ENCODE data around the gene ENG. TPM values are rescaled to one million over a fixed set of nuclear protein-coding genes. Genes with fewer than 3 reads are reported as not detected.

Gene ENG
- total RNA-seq, 1 donor from 2014 or later: 130 TPM

DNA sequence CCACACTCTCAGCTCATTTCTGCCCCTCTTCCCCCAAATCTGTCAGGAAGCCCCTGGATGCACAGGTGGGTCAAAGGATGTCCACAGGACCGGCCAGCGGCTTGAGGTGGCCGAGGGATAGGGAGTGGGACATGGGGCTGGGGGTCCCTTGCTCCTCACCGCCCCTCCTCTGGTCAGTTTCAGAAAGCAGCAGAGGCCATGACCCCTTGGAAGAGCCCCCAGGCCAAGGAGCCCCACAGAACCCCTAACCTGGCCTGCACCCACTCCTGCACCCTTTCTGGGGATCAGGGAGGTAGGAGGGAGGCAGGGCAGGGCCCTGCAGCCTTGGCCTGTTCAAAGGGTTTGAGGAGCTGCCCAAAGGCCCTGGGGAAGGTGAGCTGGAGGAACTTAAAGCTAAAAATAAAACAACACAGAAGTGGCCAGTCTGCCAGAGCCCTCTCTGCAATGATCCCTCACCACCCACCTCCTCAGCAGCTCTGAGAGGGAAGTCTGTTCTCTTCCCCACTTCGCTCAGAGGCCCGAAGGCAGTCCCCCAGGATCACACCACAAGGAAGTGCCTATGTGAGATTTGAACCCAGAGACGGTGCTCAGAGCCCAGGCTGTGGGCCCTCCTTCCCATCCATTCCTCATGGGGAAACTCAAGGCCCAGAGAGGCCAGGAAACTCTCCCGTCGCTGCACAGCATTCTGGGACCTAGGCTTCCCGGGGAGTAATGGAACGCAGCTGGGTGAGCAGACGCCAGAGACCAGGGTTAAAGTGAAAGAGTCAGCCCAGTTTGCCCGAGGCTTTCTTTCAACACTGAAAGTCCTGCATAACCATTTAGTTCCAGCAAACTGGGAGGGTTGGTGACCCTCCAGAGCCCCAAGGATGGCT, 910 bp downstream of the ENG start:
- H3K27ac ChIP-seq: peak overlapping the region; percentile 88
- H3K36me3 ChIP-seq: no peaks in the 10 kb centered on the region
- no peaks in the 10 kb centered on the region for H3K9me3 ChIP-seq
- no peaks in the 10 kb centered on the region for H3K27me3 ChIP-seq
- intact Hi-C loops (cut with DNase I): no loop called here
- DNase-seq (ENCODE audit: extremely low spot score in 2 of 2): no peak
- H3K4me3 ChIP-seq: peak overlapping the region; percentile 65 to 69
- TF ChIP-seq POLR2A (IDR thresholded peaks at IDR 0.05) (no peak), POLR2AphosphoS5 (IDR thresholded peaks at IDR 0.05; ENCODE audit: insufficient read depth in 1 of 2, low read depth in 1 of 2) (no peak)
- TF ChIP-seq, protein P1, sequence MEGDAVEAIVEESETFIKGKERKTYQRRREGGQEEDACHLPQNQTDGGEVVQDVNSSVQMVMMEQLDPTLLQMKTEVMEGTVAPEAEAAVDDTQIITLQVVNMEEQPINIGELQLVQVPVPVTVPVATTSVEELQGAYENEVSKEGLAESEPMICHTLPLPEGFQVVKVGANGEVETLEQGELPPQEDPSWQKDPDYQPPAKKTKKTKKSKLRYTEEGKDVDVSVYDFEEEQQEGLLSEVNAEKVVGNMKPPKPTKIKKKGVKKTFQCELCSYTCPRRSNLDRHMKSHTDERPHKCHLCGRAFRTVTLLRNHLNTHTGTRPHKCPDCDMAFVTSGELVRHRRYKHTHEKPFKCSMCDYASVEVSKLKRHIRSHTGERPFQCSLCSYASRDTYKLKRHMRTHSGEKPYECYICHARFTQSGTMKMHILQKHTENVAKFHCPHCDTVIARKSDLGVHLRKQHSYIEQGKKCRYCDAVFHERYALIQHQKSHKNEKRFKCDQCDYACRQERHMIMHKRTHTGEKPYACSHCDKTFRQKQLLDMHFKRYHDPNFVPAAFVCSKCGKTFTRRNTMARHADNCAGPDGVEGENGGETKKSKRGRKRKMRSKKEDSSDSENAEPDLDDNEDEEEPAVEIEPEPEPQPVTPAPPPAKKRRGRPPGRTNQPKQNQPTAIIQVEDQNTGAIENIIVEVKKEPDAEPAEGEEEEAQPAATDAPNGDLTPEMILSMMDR (IDR thresholded peaks at IDR 0.05): no peak
- H3K4me1 ChIP-seq: peaks cover 53% of the 10 kb centered on the region

DNA sequence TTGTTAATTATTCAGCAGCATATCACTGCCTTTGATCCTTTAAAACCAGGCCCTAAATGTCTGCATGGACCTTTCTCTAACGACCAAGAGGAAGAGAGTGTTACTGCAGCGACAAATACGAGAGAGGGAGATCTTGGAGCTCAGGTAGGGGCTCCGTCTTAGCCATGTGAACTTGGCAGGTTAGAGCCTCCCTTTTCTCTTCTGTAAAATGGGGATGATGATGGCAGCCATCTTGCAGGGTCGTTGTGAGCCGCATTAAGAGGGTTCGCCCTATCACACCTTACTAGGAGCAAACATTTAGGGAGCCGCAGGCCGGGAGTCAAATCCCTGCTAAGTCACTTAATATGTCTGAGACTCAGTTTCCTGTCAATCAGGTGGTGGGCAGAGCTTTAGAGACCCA, 1.6 kb downstream of the ENG start:
- Histone ChIP-seq H3K9me3 (no peaks in the 10 kb centered on the region), H3K36me3 (no peaks in the 10 kb centered on the region), H3K4me3 (peak overlapping the region; percentile 65 to 69), H3K4me1 (peaks cover 46% of the 10 kb centered on the region), H3K27ac (peak overlapping the region; percentile 88), H3K27me3 (no peaks in the 10 kb centered on the region)
- TF ChIP-seq, protein P1 (IDR thresholded peaks at IDR 0.05): no peak
- no peak for TF ChIP-seq POLR2A (IDR thresholded peaks at IDR 0.05)
- no peak for TF ChIP-seq POLR2AphosphoS5 (IDR thresholded peaks at IDR 0.05; ENCODE audit: insufficient read depth in 1 of 2, low read depth in 1 of 2)
- intact Hi-C loops (cut with DNase I): no loop called here
- DNase-seq (ENCODE audit: extremely low spot score in 2 of 2): no peak

DNA sequence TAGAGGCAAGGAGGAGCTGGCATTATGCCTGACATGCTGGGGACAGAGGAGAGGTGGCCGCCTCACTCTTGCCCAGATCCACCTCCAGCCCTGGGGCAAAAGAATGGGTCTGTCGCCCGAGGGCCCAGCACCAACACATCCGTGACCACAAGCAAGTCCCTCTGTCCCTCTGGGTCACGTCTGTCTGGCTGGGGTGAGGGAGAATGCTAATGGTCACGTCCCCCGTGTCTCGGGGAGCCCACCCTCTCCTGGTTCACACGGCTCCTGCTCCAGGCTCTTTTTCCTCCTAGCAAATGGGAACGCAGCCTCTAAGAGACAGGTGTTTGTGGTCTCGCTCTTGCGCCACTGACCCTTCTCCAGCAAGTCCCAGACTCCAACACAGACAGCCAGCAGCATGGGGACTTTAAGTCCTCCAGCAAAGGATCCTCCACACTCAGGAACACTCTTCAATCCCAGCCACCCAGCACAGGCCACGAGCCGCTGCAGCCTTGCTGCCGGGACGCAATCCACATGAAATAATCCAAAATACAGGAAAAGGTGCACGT, 4.1 kb downstream of the ENG start:
- Histone ChIP-seq H3K27me3 (no peaks in the 10 kb centered on the region), H3K27ac (no peak overlapping the region), H3K4me3 (peak overlapping the region in 1 of 2 donors; percentile 65), H3K4me1 (peaks cover 59% of the 10 kb centered on the region), H3K9me3 (no peaks in the 10 kb centered on the region), H3K36me3 (no peaks in the 10 kb centered on the region)
- intact Hi-C loops (cut with DNase I): no loop called here
- no peak for DNase-seq (ENCODE audit: extremely low spot score in 2 of 2)
- TF ChIP-seq POLR2AphosphoS5 (IDR thresholded peaks at IDR 0.05; ENCODE audit: insufficient read depth in 1 of 2, low read depth in 1 of 2): no peak
- TF ChIP-seq, protein P1 (IDR thresholded peaks at IDR 0.05): no peak
- TF ChIP-seq POLR2A (IDR thresholded peaks at IDR 0.05): no peak

DNA sequence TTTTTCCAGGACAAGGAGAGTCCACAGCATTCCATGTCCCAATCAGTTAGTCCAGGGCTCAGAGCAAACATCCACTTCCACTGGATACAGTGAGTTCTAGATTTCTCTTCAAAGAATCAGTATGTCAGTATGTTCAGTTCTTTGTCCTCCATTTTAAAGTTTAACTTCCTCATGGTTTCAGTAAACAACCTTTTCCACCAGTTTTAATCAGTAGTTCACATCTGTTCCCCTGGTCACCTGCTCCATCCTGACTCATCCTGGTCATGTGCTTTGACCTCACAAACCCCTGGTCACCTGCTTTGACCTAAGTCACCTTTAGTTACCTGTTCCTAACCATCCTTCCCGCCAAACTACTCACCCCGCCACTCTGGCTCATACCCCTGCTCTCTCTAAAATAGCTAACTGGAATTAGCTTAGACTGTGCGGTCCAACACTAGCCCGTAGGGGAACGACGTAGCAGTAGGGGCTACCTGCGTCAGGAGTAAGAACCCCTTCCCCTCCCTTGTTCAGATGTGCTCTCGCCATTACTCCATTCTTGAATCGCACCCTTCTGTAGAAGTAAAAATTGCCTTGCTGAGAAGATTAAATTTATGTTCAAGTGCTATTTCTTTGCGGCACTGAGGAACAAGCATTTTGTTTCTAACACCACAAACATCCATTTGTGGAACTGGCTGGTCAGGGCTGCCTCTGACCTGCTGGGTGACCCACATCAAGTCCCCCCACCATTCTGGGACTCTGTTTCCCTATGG, 5.5 kb downstream of the ENG start:
- no peaks in the 10 kb centered on the region for H3K36me3 ChIP-seq
- H3K9me3 ChIP-seq: no peaks in the 10 kb centered on the region
- intact Hi-C loops (cut with DNase I): no loop called here
- TF ChIP-seq, protein P1 (IDR thresholded peaks at IDR 0.05): no peak
- TF ChIP-seq POLR2A (IDR thresholded peaks at IDR 0.05) (no peak), POLR2AphosphoS5 (IDR thresholded peaks at IDR 0.05; ENCODE audit: insufficient read depth in 1 of 2, low read depth in 1 of 2) (no peak)
- H3K27me3 ChIP-seq: no peaks in the 10 kb centered on the region
- H3K4me3 ChIP-seq: no peak overlapping the region
- peak overlapping the region; percentile 20 for H3K27ac ChIP-seq
- DNase-seq (ENCODE audit: extremely low spot score in 2 of 2): no peak
- peaks cover 48% of the 10 kb centered on the region for H3K4me1 ChIP-seq
